Right atrium auricular region (tissue), 2 donors: ENCODE data around the gene SH2D3A. TPM values are rescaled to one million over a fixed set of nuclear protein-coding genes. Genes with fewer than 3 reads are reported as not detected.

Experiments used
- DNase-seq: peaks from one replicate; pipeline ENCODE4 v3.0.0-alpha.2; 2019; ENCODE audit warnings: low spot score
- H3K27ac ChIP-seq, 2 donors: fragments of 200-600 bp; sonication (generic); 1 replicate in 1 of 2; 2 replicates in 1 of 2; pipeline ENCODE4 v1.5.1; 2016 to 2019
- H3K27me3 ChIP-seq, 2 donors: fragments of 200-600 bp; sonication (generic); one replicate each; pipeline versions ENCODE4 v1.5.1 to v1.6.0; 2017 to 2019
- H3K36me3 ChIP-seq: fragments of 200-600 bp; sonication (generic); one replicate; pipeline ENCODE4 v1.5.1; 2016
- H3K4me1 ChIP-seq, 2 donors: fragments of 200-600 bp; sonication (generic); one replicate each; pipeline versions ENCODE4 v1.5.1 to v1.6.0; 2017 to 2019
- H3K4me3 ChIP-seq, 2 donors: fragments of 200-600 bp; sonication (generic); 1 replicate in 1 of 2; 2 replicates in 1 of 2; pipeline ENCODE4 v1.5.1; 2017 to 2019; ENCODE audit warnings: mild to moderate bottlenecking in 1 of 2, moderate library complexity in 1 of 2
- H3K9me3 ChIP-seq, 2 donors: fragments of 200-600 bp; sonication (generic); one replicate each; pipeline ENCODE4 v1.5.1; 2019
- total RNA-seq, 2 donors: library from RNA; depleted of rRNA; stranded (reverse); fragments of >200 nt; gene quantifications; one replicate each; pipeline ENCODE4 v1.1.0, GENCODE V29; 2016
- TF ChIP-seq, protein P1 (sequence below), 2 donors: fragments of 200-600 bp; sonication (generic); IDR thresholded peaks; one replicate each; pipeline ENCODE4 v1.5.1; 2019; ENCODE audit warnings: antibody characterized with exemption in 2 of 2

Gene SH2D3A
- total RNA-seq, 2 donors from 2014 or later, result not detected

DNA sequence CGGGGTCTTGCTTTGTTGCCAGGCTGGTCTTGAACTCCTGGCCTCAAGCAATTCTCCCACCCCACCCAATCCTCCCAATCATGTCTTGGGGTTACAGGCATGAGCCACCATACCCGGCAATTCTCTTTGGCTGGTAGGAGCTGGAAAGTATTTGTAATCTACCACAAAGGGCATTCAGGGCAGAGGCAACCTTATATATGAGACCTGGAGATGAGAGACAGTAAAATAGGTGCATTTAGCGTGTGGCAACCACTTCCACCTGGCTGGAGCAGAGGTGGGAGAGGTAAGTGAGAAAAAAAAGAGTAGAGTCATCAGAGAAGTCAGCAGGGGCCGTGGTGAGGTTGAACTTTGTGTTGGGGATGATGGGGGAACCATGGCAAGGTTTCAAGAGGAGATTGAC is 42.0 kb upstream of the SH2D3A start:
- DNase-seq, result no peak
- TF ChIP-seq, protein P1, sequence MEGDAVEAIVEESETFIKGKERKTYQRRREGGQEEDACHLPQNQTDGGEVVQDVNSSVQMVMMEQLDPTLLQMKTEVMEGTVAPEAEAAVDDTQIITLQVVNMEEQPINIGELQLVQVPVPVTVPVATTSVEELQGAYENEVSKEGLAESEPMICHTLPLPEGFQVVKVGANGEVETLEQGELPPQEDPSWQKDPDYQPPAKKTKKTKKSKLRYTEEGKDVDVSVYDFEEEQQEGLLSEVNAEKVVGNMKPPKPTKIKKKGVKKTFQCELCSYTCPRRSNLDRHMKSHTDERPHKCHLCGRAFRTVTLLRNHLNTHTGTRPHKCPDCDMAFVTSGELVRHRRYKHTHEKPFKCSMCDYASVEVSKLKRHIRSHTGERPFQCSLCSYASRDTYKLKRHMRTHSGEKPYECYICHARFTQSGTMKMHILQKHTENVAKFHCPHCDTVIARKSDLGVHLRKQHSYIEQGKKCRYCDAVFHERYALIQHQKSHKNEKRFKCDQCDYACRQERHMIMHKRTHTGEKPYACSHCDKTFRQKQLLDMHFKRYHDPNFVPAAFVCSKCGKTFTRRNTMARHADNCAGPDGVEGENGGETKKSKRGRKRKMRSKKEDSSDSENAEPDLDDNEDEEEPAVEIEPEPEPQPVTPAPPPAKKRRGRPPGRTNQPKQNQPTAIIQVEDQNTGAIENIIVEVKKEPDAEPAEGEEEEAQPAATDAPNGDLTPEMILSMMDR (IDR thresholded peaks at IDR 0.05), result no peak
- Histone ChIP-seq H3K4me1 (no peaks in the 10 kb centered on the region), H3K27me3 (no peaks in the 10 kb centered on the region), H3K36me3 (no peaks in the 10 kb centered on the region), H3K9me3 (peaks cover 0 to 8% of the 10 kb centered on the region in 2 donors), H3K4me3 (no peak overlapping the region), H3K27ac (no peak overlapping the region)

DNA sequence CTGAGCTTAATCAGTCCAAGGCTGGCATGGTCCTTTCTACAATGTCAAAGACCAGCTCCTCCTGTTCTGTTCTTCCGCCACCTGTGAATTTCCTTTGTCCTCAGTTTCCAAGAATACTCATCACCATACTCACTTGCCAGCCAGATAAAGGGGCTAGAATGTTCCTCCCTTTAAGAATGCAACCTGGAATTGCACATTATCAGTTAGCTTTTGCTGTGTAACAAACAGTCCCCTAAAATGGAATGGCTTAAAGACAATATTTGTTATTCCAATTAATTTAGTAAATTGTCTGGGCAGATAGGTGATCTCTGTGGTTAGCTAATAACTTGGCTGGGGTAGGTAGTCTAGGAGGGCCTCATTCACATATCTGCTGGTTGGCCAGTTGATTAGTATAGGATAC is 41.3 kb upstream of the SH2D3A start:
- Histone ChIP-seq H3K27me3 (no peaks in the 10 kb centered on the region), H3K4me1 (no peaks in the 10 kb centered on the region)

DNA sequence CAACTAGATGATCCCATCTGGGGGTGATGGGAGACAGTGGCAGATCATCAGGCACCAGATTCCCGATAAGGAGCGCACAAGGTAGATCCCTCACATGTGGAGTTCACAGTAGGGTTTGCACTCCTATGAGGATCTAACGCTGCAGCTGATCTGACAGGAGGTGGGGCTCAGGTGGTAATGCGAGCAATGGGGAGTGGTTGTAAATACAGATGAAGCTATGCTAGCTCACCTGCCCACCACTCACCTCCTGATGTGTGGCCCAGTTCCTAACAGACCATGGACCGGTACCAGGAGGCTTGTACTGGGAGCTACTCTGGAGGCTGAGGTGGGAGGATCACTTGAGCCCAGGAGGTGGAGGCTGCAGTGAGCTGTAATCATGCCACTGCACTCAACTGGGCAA is 40.1 kb upstream of the SH2D3A start:
- TF ChIP-seq, protein P1 (IDR thresholded peaks at IDR 0.05), result no peak
- H3K9me3 ChIP-seq, result peaks cover 0 to 8% of the 10 kb centered on the region in 2 donors
- no peak for DNase-seq
- H3K36me3 ChIP-seq, result no peaks in the 10 kb centered on the region
- H3K27me3 ChIP-seq, result no peaks in the 10 kb centered on the region
- H3K27ac ChIP-seq, result no peak overlapping the region
- no peak overlapping the region for H3K4me3 ChIP-seq
- H3K4me1 ChIP-seq, result no peaks in the 10 kb centered on the region

More for the DNA sequence above, 41.3 kb upstream of the SH2D3A start:
- H3K27ac ChIP-seq, result no peak overlapping the region
- no peak overlapping the region for H3K4me3 ChIP-seq
- no peak for DNase-seq
- peaks cover 0 to 8% of the 10 kb centered on the region in 2 donors for H3K9me3 ChIP-seq
- H3K36me3 ChIP-seq, result no peaks in the 10 kb centered on the region
- TF ChIP-seq, protein P1 (IDR thresholded peaks at IDR 0.05), result no peak

DNA sequence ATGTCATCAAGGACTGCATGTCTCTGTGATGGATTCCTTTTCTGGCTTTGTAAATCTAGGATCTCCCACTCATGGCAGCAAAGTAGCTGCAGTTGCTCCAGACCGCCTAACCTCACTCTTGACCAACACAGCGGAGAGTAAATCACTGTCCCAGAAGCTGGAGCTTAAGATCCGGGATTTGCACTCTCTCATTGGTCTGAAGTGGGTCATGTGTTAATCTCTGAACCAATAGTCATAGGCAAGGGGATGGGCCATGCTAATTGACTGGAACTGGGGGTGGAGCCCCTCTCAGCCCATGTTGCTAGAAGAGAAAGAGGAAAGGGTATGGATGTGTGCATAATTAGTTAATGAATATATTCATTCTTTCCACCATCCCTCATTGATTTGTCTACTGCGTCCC is 39.3 kb upstream of the SH2D3A start:
- Histone ChIP-seq H3K4me1 (peaks cover 0 to 3% of the 10 kb centered on the region in 2 donors), H3K27ac (no peak overlapping the region), H3K27me3 (no peaks in the 10 kb centered on the region), H3K36me3 (no peaks in the 10 kb centered on the region), H3K9me3 (peaks cover 0 to 8% of the 10 kb centered on the region in 2 donors), H3K4me3 (no peak overlapping the region)
- no peak for DNase-seq
- TF ChIP-seq, protein P1 (IDR thresholded peaks at IDR 0.05), result no peak

DNA sequence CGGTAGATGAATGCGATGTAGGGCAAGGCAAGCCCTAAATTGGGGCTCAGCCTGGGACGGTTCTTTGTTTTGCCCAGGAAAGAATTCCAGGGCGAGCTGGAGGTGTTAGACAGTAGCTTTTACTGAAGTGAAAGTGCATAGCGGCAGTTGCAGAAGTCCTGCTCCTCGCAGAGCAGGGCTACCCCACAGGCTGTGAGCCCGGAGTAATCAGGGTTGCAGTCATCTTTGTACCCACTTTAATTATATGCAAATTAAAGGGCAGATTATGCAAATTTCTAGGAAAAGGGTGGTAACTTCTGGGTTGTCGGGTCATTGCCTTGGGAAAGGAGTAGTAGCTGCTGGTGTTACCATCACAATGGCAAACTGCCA is 35.8 kb upstream of the SH2D3A start:
- Histone ChIP-seq H3K4me1 (peaks cover 0 to 7% of the 10 kb centered on the region in 2 donors), H3K27ac (no peak overlapping the region), H3K9me3 (no peaks in the 10 kb centered on the region), H3K36me3 (no peaks in the 10 kb centered on the region), H3K4me3 (no peak overlapping the region), H3K27me3 (no peaks in the 10 kb centered on the region)
- no peak for DNase-seq
- TF ChIP-seq, protein P1 (IDR thresholded peaks at IDR 0.05), result no peak

DNA sequence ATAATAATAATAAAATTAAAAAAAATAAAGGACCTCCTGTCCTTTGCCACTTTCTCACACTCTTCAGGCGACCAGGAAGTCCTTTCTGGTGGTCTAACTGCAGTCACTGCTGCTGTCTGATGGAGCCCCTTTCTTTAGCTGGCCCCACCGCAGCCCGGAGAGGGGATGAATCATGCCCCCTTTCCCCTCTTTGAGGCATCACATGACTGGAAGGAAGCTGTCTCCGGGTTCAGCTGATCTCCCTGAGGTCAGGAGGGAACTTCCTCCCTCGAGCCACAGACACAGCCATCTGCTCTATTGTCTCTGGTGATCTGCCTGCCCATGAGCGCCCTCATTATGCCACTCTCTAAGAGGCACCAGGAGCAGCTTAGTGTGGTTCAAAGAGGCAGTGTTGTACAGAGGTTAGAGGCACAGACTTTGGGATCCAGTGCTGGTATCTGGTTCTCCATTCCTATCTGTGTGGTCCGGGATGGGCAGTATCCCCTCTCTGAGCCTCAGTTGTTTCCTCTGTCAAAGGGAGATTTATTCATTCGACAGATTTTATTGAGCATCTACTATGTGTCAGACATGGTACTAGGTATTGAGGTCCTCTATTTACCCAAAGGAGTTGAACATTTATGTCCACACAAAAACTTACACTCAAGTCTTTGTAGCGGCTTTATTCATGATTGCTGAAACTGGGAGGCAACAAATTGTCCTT is 35.3 kb upstream of the SH2D3A start:
- H3K27ac ChIP-seq, result no peak overlapping the region
- TF ChIP-seq, protein P1 (IDR thresholded peaks at IDR 0.05), result no peak
- H3K9me3 ChIP-seq, result no peaks in the 10 kb centered on the region
- H3K27me3 ChIP-seq, result no peaks in the 10 kb centered on the region
- no peak overlapping the region for H3K4me3 ChIP-seq
- peaks cover 0 to 7% of the 10 kb centered on the region in 2 donors for H3K4me1 ChIP-seq
- no peaks in the 10 kb centered on the region for H3K36me3 ChIP-seq
- DNase-seq, result peak; percentile 59
